Right ventricle myocardium inferior (tissue), 1 donor: ENCODE measurements around the gene CSRP1. TPM values are rescaled to one million over a fixed set of nuclear protein-coding genes. Genes with fewer than 3 reads are reported as not detected.

Experiments used
- ATAC-seq: fragments of 200-7000 bp; cut with Tn5 transposase; one replicate; pipeline ENCODE4 v1.9.1; 2020; ENCODE audit warnings: mild to moderate bottlenecking, moderate library complexity
- DNase-seq: peaks from one replicate; pipeline ENCODE4 v3.0.0; 2021; ENCODE audit errors: missing footprints
- intact Hi-C: fragments of 100-400 bp; cut with DNase I; formaldehyde crosslinking; loops from one replicate; pipeline ENCODE4 v1.11.0; 2022
- total RNA-seq: library from RNA; stranded (reverse); fragmentation: NEBNext Ultra II Directional; extraction: Animal tissue kit (Norgen Biotek cat#: 25700); gene quantifications from one replicate; pipeline ENCODE4 v1.2.1, GENCODE V29; 2021
- donor health status: DM: no; HTN: yes; CAD: no; lungs with severe emphysema.

Gene CSRP1
- total RNA-seq, 1 donor from 2014 or later, result 64.6 TPM

DNA sequence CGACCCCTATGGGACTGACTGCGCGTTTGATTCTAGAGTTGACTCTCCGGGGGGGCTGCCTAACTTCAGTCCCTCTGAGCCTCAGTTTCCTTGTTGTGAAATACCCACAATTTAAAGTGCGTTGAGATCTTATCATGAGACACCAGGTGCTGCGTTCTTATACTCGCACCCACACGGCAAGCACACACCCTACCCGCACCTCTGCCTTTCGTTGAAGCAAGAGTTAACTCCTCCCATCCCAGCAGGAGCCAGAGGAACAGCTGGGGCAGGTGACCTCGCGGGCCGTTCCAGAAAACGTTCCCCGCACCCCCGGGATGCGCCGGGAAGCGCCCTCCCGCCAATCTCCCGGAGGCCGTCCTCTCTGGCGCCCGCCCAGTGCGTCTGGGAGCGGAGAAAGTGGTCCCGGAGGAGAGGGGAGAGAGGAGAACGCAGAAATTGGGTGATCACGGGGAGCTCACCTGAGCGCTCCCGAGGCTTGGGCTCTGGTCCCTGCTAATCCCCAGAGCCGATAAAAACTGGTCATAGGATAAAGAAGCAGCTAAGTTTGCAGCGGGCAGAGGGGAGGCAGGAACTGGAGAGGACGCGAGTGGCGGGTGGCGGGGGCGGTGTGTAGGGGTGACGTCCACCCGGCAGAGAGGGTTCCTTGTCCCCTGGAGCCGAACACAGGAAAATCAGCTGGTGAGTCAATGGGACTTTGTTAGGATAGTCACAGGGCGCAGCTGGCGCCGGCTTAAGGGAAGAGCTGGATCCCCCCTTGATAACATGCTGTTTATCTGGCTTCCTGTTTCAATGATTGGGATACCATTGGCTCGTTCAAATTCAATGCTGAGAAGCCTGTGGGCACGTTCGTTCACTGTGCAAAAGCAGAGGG is 32.9 kb upstream of the CSRP1 start:
- ATAC-seq (peak; percentile 14), DNase-seq (no peak)
- intact Hi-C loops, result loop anchor here (2.0 to 10.0 kb wide), 2 partner anchors 15 to 435 kb away; no protein-coding TSS in a partner anchor

DNA sequence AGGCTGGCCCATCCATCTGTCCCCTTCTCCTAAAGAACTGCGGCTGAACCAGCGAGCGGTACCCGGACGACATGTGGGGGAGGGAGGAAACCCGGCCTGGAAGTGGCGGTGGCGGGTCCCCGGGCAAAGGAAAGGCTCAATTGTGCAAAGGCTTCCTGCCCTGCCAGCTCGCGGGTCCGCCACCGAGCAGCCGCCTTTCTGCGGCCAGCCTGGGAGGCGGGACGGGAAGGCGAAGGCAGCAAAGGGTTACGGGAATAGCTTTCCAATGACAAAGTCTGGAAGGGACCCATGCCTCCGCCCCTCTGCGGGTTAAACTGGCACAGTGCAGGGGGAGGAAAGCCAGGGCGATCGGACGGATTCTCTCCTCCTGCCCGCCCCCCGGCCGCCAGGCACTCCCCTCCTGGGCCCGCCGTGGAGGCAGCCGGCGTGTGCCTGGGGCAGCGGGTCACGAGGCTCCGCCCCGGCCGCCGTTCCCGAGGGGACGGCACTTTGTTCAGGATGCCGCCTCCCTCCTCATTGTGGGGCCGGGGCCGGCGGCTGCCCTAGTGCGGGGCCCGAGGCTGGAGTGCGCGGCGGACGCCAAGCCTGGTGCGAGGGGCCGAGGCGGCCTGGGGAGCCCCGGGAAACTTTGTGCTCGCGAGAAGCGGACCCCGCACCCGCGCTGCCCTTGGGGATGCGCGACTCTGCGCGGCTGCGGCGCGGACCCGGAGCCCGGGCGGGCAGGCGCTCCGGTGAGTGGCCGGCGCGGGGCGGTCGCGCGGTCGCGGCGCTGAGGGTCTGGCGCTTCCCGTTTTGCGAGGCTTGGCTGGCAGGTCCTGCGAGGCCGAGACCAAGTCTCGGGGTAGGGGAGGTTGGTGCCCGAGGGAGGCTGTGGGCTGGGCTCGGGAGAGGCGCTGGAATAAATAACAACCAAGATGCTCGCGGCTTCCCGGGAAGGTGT is 32.0 kb upstream of the CSRP1 start, which contains the start of gene NAV1:
TSS of gene NAV1 (plus strand) at position 516 of the 940 bp plus-strand sequence. CDS start 83,758 bp downstream, outside the sequence.
- DNase-seq, result peak; percentile 72
- peak; percentile 51 for ATAC-seq
- intact Hi-C loops, result loop anchor here (2.0 to 10.0 kb wide), 2 partner anchors 16 to 436 kb away; no protein-coding TSS in a partner anchor

DNA sequence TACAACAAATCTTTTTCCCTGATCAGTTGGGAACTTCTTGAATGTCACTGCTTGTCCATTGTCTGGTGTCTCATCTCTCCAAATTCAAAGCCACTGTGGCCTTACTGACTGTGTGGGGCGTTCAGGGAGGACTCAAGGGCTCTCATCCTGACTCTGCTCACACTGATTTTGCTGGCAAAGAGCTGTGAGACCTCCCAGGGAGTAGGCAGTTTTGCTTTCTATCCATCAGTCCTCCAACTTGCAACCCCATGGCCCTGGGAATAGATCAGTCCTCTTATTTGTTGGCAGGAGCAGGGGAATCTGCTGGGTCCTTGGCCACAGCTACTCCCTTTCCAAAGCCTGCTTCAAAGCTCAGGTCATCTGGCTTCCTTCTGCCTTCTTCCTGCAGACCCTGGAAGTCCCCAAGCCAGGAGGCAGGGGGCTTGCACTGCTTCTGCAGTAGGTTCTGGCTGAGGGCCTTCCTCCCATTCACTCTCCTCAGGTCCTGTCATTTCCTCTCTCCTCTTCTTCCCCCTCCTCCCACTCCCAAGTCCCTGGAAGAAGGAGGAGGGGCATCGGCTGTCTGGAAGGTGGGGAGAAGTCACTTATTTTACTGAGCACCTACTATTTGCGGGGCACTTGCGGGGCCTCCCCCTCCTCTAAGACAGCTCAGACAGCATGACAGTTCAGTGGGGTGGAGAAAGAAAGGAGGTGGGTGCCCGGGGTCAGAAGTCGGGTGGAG is 31.1 kb upstream of the CSRP1 start:
- intact Hi-C loops, result loop anchor here (2.0 to 10.0 kb wide), 2 partner anchors 17 to 437 kb away; no protein-coding TSS in a partner anchor

DNA sequence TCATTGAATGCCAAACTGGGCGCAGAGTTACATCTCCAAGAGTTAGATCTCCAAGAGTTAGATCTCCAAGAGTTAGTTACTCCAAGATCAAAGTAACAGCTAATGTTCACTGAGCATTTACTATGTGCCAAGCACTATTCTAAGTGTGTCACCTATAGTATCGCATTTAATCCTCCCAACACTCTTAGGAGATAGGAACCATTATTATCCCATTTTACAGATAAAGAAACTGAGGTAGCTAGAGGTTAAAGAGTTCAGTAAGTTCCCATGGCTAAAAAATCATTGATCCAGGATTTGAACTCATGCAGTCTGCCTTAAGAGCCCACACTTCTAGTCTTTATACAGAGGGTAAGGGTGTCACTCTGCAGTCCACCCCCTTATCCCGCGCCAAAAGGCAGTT is 30.5 kb upstream of the CSRP1 start:
- intact Hi-C loops, result loop anchor here (10.0 kb wide), 1 partner anchor 437 kb away; no protein-coding TSS in a partner anchor
- ATAC-seq, result no peak
- no peak for DNase-seq

More for the DNA sequence above, 31.1 kb upstream of the CSRP1 start:
- ATAC-seq (no peak), DNase-seq (no peak)

DNA sequence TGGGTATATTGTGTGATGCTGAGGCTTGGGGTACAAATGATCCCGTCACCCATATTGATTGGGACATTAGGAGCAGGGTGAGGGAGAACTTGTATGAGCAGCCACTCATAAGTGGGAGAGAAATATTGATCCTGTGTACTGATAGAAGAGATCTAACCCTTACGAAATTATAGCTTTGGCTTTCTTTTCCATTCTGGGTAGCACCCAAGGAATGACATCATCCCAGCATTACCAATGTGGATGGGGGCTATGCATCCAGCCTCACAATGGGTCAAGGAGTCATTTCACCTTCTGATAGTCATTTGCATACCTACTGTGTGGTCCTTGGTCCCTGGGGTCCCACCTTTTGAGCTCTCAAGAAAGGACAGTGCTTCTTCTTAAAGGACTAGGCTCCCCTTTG is 30.1 kb upstream of the CSRP1 start:
- ATAC-seq, result no peak
- no peak for DNase-seq
- intact Hi-C loops, result loop anchor here (10.0 kb wide), 1 partner anchor 438 kb away; no protein-coding TSS in a partner anchor

DNA sequence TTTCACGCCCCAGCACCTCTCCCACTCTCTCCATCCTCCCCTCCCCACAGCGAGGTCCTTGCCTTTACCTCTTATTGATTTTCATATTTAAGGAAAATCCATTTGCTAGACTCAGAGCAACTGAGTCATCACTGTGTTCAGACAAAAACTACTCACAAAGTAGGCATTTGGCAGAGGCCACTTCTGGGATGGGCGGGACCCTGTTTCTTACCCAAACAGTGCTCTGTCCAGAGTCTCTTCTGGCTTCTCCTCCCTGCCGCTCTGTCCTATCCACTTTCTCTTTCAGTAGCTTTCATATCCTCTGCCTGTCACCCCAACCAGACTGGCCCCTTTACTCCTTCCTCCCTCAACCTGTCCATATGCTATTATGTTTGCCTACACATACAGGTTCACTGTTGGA is 29.6 kb upstream of the CSRP1 start:
- ATAC-seq (peak; percentile 37), DNase-seq (no peak)
- intact Hi-C loops, result loop anchor here (10.0 kb wide), 1 partner anchor 438 kb away; no protein-coding TSS in a partner anchor

DNA sequence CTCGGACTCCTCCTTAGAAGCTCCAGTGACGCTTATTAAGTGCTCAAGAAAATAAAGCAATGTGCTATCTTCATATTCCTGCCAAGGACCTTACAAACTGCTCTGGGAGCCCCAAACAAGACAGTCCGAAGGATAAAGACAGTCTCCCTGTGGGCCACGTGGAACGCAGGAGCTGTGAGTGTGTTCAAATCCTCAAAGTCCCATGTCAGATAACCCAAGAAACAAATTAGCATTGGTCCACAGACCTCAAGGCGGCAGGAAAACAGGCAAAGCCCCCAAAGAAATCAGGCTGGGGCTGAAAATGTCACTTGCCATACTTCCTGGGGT is 29.0 kb upstream of the CSRP1 start:
- intact Hi-C loops, result loop anchor here (10.0 kb wide), 1 partner anchor 439 kb away; no protein-coding TSS in a partner anchor
- DNase-seq (no peak), ATAC-seq (no peak)

DNA sequence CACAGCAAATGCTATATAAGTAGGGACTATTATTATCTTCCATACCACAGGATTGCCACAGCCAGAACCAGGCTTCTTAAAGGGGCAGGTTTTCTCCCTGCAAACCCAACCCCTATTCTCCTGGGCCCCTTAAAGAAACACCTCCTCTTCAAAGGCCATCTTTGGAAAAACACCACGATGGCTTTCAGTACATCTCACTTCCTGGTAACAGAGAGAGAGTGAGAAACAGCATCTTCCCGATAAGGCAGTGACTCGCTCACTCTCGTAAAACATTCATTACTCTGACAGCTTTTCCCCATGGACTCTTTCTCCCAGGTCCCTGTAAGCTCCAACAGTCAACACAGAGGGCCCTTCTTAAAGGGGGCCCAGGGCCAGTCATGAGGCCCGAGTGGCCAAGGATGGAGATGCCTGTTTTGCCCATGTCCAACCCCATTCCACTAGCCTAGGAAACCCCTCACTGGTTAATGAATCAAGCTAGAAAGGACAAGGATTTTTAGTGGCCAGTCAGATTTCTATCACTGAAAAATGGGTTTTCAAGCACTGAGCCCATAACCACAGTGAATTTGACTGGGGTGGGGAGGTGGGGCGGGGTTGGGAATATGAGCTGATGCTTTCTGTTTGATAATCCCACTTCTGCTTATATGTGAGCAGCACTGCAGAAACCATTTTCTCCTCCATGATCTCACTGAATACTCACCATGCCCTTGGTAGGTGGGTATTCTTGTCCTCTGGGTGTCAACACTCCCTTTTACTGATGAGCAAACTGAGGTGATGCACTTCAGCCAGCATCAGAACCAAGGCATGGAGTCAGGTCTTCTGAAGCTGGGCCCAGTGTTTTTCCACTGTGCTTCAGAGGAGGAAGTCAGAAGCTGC is 28.4 kb upstream of the CSRP1 start:
- intact Hi-C loops, result loop anchor here (10.0 kb wide), 1 partner anchor 440 kb away; no protein-coding TSS in a partner anchor
- DNase-seq (no peak), ATAC-seq (peak; percentile 21)

DNA sequence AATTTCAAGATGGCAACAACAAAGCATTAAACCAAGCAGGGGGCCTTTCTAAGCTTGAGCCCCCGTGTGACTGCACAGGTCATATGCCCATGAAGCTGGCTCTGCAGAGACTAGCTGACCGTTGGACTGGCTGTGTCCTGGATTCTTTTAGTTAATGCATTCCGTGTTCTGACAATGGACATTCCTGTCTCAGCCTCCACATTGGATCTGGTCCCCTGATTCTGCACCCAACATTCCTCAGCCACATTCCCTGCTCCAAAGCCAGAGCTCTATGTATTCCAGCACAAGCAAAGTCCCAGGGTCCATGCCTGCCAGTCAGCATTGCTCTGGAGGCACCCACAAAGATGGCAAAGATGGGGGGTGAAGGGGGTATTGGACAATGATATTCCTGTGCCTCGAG is 26.9 kb upstream of the CSRP1 start:
- DNase-seq, result no peak
- intact Hi-C loops, result loop anchor here (10.0 kb wide), 1 partner anchor 441 kb away; no protein-coding TSS in a partner anchor

DNA sequence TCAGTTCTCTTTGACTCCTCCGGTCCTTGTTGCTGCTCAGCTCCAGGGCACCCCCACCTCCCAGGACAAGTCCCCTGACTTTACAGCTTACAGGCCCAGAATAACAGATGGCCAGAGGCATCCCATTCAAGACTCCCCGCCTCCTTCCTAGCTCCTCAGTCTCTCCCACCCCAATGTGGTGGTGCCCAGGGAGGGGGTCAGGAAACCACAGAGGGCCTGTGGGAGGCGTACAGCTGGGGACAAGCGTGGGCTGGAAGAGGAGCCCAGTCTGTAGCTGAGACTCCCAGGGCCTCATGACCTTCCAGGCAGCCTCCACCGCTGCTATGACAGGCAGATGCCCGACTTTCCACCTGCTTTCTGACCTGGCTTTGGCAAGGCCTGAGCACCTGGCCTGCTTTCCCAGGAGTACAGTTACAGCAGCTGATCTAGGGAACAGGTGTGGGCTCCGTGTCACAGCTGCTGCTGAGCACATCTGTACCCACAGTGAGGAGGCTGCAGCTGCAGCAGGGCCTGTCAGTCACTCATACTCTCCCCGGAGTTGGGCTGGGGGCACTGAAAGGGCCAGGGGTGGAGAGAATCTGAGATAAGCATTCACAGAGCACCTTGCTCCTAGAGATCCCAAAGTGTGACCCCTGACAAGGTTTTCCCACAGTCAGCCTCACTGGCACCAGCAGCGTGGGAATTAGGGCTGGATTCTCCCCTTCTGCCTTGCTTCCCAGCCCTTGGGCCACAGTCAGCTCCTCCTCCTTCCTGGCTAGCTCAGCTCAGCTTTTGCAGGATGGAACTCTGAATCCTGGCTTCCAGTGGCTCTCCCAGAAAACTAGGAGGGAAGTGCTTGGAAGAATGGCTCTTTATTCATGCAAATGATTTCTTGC is 24.9 kb upstream of the CSRP1 start:
- ATAC-seq, result peak; percentile 26
- intact Hi-C loops, result loop anchor here (2.0 to 10.0 kb wide), 2 partner anchors 261 to 443 kb away; no protein-coding TSS in a partner anchor
- no peak for DNase-seq

More for the DNA sequence above, 26.9 kb upstream of the CSRP1 start:
- ATAC-seq, result no peak

DNA sequence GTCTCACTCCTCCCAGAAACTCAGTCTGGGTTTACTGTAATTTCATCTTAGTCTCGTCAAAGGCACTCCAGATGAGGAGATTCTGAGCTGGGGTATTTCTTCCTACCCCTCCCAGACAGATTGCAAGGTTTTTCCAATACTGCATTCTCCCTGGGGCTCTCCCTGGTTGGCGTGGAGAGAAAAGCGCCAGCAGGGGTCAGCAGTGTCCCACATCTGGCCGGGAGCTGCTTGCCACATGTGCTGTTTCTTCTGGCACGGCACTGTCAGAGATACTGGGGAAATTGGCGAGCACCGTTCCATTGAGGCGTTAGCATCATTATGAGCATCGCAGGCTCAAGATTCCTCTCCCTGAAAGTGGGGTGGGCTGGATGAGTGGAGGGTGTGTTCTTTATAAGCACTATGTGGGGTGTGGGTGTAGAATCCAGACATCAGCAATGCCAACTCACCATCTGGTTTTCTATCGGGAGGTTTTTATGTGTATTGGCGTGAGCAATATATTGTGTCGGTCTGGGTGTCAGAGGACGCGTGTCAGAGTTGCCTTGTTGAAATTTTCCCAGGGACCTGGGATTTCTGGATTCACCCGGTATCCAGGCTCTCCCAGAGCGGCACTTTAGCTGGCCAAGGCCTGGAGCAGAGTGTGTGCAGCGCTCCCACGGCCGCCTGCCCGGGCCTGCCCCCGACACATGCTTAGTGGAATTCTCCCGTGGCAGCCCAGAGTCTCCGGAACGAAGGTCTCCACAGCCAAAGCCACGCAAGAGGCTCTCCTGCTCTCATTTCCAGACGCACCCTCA is 24.0 kb upstream of the CSRP1 start:
- ATAC-seq (peak; percentile 88), DNase-seq (peak; percentile 89)
- intact Hi-C loops, result loop anchor here (1.0 to 10.0 kb wide), 3 partner anchors 174 to 444 kb away; no protein-coding TSS in a partner anchor

DNA sequence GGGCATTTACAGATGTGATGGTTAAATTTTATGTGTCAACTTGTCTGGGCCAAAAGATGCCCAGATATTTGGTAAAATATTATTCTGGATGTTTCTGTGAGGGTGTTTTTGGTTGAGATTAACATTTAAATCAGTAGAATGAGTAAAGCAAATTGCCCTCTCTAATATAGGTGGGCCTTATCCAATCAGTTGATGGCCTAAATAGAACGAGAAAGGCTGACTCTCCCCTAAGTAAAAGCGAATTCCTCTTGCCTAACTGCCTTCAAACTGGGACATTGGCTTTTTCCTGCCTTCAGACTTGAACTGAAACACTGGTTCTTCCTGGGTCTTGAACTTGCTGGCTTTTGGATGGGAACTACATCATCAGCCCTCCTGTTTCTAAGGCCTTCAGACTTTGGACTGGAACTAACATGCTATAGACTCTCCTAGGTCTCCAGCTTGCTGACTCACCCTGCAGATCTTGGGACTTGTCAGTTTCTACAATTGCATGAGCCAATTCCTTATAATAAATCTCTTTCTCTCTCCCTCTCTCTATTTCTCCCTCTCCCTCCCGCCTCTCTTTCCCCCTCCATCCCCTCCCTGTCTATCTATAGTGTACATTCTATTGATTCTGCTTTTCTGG is 21.8 kb upstream of the CSRP1 start:
- ATAC-seq (no peak), DNase-seq (no peak)
- intact Hi-C loops, result no loop called here

DNA sequence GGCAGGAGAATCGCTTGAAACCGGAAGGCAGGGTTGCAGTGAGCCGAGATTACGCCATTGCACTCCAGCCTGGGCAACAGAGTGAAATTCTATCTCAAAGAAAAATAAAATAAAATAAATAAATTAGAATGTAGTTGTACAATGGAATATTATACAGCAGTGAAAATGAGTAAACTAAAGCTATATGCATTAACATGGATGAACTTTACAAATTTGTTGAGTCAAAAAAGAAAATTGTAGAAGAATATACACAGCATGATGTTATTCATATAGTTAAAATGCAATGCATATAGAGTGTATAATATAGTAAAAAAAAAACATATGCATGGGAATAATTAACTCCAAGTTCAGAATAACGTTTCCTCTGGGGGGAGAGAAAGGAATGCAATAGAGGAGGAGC is 21.0 kb upstream of the CSRP1 start:
- ATAC-seq, result no peak
- intact Hi-C loops, result no loop called here

DNA sequence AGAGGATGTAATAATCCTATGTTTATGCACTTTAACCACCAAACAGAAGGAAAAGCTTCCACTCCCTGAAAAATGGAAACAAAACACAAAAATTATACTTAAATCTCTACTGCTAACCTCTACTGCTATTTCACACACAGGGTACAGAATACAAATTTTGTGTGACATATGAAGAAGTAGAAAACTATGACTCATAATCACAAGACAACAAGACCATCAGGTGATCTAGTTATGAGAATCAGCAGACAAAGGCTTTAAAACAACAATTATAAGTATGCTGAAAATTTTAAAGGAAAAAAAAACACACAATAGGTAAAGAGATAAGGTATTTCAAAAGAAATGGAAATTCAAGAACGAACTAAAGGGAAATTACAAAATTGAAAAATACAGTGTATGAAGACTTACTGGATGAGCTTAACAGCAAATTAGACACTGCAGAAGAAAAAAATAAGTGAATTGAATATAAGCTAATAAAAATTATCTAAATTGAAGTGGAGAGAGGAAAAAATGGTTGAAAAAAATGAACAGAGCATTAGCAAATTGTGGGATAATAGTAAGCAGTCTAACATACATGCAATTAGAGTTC is 18.4 kb upstream of the CSRP1 start:
- no peak for DNase-seq
- intact Hi-C loops, result no loop called here
- ATAC-seq, result no peak

More for the DNA sequence above, 21.0 kb upstream of the CSRP1 start:
- DNase-seq, result no peak
